HEK293T (cell line): ENCODE results near the gene IL22RA1.

Source experiments
- ARNT ChIP-seq: fragments of 450-650 bp; IDR thresholded peaks from 2 replicates; pipeline ENCODE4 v1.6.1; 2017; ENCODE audit warnings: mild to moderate bottlenecking
- BHLHE40 ChIP-seq: fragments of 450-650 bp; IDR thresholded peaks from 2 replicates; pipeline ENCODE4 v1.6.1; 2016; ENCODE audit warnings: mild to moderate bottlenecking, moderate library complexity, borderline replicate concordance
- FOXK2 ChIP-seq: fragments of 450-650 bp; IDR thresholded peaks from 2 replicates; pipeline ENCODE4 v1.6.1; 2016; ENCODE audit warnings: mild to moderate bottlenecking
- FOXM1 ChIP-seq: fragments of 450-650 bp; IDR thresholded peaks from 2 replicates; pipeline ENCODE4 v1.6.1; 2017; ENCODE audit warnings: mild to moderate bottlenecking, borderline replicate concordance
- LEF1 ChIP-seq: fragments of 450-650 bp; IDR thresholded peaks from 2 replicates; pipeline ENCODE4 v1.6.1; 2017; ENCODE audit warnings: mild to moderate bottlenecking, borderline replicate concordance
- SP1 ChIP-seq: fragments of 450-650 bp; IDR thresholded peaks from 2 replicates; pipeline ENCODE4 v1.6.1; 2017
- SUZ12 ChIP-seq: fragments of 450-650 bp; IDR thresholded peaks from 2 replicates; pipeline ENCODE4 v1.6.1; 2016; ENCODE audit warnings: mild to moderate bottlenecking
- TARDBP ChIP-seq: fragments of 450-650 bp; IDR thresholded peaks from 2 replicates; pipeline ENCODE4 v1.6.1; 2016

GRCh38 chr1:24100945-24101737, 41.8 kb downstream of the IL22RA1 start:
- no peak for TF ChIP-seq TARDBP
- TF ChIP-seq BHLHE40, result no peak
- TF ChIP-seq ARNT, result no peak
- no peak for TF ChIP-seq SP1
- no peak for TF ChIP-seq SUZ12
- TF ChIP-seq LEF1, result no peak
- no peak for TF ChIP-seq FOXM1
- TF ChIP-seq FOXK2, result no peak
